ENCODE data around the gene PARD6G.
"Not testable (repeated sequence)": the region's sequence is repeated elsewhere in the genome, so short reads cannot be mapped to it uniquely, and the experiment has no call there.

The PARD6G gene, protein sequence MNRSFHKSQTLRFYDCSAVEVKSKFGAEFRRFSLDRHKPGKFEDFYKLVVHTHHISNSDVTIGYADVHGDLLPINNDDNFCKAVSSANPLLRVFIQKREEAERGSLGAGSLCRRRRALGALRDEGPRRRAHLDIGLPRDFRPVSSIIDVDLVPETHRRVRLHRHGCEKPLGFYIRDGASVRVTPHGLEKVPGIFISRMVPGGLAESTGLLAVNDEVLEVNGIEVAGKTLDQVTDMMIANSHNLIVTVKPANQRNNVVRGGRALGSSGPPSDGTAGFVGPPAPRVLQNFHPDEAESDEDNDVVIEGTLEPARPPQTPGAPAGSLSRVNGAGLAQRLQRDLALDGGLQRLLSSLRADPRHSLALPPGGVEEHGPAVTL

DNA sequence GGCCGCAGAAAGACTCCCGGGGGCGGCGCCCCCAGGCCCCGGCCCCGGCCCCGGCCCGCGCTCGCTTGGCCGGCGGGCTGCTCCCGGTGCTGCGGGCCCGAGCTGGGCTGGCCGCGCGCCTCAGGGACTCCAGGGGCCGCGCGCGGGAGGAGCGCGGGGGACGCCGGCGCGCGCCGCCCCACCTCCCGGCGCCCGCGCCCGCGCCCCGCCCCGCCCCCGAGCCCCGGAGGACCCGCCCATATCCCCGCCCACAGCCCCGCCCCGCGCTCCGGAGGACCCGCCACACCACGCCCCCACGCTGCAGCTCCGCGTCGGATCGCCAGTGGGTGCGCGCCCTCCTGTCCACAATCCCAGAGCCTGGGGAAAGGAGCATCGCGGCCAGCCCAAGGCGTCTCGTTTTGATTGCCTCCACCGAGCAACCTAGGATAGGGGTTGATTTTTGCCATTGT lies at the start of gene PARD6G:
TSS of gene PARD6G (minus strand) at position 122 of the 449 bp plus-strand sequence. CDS start 166 bp downstream, outside the sequence.
- DNase-seq (ENCODE audit: low spot score) = peak; percentile 46

DNA sequence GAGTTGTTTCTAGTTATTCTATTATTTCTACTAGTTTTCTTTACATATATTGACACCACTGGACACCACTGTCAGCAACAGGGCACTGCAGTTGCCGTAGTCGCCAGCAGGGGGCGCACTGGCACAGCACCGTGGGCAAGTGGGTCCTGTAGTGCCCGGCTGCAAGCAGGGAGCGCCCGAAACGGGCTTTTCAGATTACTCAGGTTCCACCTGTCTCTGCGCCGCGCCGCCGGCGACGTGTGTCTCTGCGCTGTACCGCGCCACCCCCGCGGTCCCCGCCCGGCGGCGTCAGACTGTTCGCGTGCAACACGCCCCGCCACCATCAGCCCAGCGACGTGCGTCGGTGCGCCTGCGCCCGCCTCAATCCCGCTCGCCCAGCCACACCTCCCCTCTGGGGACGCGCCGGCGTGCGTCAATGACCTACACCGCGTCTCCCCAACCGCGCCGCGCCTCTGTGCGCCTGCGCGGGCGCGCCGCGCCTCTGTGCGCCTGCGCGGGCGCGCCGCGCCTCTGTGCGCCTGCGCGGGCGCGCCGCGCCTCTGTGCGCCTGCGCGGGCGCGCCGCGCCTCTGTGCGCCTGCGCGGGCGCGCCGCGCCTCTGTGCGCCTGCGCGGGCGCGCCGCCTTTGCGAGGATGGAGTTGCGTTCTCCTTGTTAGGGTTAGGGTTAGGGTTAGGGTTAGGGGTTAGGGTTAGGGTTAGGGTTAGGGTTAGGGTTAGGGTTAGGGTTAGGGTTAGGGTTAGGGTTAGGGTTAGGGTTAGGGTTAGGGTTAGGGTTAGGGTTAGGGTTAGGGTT lies 15.1 kb upstream of the PARD6G start:
- DNase-seq (ENCODE audit: low spot score) = not testable (repeated sequence)

DNA sequence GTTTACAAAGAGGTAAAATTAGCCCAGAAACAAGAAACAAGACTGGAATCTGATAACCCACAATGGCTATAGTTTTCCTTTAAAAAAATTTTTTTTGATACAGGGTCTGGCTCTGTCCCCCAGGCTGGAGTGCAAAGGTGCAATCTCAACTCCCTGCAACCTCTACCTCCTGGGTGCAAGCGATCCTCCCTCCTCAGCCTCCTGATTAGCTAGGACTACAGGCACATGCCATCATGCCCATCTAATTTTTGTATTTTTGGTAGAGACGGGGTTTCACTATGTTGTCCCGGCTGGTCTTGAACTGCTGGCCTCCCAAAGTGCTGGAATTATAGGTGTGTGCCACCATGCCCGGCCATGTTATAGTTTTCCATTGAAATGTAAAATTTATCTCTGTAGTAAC lies 12.3 kb upstream of the PARD6G start:
- no peak for DNase-seq (ENCODE audit: low spot score)

DNA sequence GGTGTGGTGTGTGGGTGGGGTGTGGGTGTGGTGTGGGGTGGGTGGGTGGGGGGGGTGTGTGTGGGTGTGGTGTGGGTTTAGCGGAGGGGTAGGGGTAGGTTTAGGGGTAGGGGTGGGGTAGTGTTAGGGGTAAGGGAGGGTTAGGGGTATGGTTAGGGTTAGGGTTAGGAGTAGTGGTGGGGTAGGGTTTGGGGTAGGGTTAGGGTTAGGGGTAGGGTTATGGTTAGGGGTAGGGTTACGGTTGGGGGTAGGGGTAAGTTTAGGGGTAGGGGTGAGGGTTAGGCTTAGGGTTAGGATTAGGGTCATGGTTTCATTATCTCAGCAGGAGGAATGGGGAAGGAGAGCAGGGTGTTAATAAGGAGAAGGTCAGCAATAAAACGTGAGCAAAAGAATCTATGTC lies 11.3 kb upstream of the PARD6G start:
- DNase-seq (ENCODE audit: low spot score) = no peak

DNA sequence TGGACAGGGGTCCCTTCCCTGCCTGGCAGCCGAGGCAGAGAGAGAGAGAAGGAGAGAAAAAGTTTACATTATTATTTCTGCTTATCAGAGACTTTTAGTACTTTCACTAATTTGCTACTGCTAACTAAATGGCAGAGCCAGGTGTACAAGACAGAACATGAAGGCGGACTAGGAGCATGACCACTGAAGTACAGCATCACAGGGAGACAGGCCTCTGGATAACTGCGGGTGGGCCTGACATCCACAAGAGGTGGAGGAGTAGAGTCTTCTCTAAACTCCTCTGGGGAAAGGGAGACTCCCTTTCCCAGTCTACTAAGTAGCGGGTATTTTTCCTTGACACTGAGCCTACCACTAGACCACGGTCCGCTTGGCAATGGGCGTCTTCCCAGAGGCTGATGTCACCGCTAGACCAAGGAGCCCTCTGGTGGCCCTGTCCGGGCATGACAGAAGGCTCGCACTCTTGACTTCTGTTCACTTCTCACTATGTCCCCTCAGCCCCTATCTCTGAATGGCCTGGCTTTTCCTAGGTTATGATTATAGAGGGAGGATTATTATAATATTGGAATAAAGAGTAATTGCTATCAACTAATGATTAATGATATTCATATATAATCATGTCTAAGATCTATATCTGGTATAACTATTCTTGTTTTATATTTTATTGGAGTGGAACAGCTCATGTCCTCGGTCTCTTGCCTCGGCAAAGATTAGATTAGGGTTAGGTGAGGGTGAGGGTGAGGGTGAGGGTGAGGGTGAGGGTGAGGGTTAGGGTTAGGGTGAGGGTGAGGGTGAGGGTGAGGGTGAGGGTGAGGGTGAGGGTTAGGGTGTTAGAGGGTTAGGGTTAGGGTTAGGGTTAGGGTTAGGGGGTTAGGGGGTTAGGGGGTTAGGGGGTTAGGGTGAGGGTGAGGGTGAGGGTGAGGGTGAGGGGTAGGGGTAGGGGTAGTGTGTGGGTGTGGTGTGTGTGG lies 10.5 kb upstream of the PARD6G start:
- DNase-seq (ENCODE audit: low spot score) = peak; percentile 64

DNA sequence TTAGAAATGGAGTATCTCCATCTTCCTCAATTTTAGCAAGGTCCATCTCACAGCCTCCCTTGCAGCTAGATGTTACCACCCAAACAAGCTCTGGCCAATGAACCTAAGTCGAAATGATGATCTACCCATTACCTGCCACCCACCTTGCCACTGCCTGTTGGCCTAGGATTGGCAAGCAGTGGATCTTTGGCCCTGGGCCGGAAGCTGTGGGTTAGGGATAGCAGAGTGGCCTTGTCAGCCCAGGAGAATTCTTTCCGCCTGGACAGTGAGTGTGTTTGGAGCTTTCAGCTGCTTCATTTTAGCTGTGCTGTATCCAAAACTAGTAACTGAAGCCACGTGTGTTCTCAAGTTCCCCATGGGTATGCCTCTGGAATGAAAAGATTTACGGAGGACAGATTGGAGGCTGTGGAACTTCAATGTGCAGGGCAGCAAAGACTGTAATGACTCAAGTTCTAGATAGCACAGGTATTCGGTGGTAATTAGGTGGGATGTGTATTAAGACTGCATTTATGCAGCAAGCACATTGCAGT lies 7.7 kb upstream of the PARD6G start:
- no peak for DNase-seq (ENCODE audit: low spot score)

DNA sequence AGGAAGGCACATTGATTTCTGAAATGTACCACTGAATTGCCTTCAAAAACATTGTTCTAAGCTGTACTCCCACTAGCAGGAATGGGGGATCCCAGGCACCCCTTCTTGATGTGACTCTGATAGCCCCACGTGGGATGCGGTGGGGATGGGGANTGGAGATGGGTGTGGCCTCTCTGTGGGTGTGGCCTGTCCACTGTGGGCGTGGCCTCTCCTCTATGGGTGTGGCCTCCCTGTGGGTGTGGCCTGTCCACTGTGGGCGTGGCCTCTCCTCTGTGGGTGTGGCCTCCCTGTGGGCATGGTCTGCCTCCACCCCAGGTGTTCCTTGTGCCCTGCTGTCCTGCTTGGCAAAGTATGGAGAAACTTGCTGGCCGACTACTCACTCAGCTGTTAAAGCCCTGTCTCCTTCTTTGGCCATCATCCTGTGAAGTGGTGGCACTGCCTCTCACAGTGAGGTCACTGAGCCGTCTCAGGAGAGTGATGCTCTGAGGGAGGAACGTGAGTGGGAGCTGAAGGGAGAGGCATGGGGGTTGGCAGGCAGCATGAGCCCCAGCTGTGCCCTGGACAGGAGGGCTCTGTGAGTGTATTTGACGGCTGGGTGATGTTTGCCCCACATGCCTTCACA lies 6.7 kb upstream of the PARD6G start:
- no peak for DNase-seq (ENCODE audit: low spot score)

DNA sequence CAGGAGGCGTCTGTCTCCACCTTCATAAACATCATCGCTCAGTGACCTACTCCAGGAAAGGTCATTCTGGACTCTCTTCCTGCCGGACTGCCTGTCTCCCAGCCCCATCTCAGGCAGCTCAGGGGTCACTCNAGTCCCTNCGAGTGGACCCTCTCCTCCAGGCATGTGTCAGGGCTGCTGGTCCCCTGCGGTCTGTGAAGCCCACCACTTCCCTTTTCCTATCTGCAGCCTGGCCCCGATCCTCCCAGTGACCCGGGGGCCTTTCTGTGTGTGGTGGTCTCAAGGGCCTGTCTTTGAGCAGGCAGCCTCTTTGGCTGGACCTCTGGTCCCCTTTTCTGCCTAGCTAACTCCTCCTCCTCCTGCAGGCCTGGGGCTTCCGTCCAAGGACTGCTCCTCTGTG lies 5.9 kb upstream of the PARD6G start:
- DNase-seq (ENCODE audit: low spot score) = no peak

DNA sequence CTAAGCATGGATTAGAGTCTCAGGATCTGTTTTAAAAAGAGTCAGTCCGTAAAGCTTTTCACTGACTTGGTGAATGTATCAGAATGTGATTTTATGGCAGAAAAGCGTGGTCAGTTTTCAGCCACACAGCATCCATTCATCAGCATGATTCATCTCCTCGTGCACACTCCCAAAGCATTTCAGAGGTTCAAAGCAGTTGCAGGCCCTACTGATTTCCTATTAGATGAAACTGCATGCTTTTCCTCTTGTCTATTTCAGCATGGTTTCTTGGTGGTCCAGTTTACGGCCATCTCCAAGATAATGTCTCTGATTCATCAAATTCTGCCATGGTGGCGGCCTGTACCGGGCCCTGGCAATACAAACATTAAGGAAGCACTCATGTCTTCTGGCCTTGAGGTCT lies 4.8 kb upstream of the PARD6G start:
- no peak for DNase-seq (ENCODE audit: low spot score)

DNA sequence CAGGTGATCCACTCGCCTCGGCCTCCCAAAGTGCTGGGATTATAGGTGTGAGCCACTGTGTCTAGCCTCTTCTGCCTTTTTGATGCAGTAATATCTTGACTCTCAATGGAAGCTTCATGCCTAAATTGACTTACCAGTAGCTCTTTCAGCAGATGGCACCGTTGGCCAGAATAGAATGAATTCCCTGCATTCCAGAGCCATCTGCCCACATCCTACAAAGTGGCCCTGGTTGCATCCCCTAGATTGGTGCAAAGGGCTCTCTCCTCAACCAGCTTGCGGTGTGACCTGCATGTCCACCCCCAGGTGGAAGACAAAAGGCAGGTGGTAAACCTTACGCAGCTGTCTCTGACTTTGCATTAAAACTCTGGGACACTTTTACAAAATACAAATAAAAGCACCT lies 4.4 kb upstream of the PARD6G start:
- DNase-seq (ENCODE audit: low spot score) = no peak

DNA sequence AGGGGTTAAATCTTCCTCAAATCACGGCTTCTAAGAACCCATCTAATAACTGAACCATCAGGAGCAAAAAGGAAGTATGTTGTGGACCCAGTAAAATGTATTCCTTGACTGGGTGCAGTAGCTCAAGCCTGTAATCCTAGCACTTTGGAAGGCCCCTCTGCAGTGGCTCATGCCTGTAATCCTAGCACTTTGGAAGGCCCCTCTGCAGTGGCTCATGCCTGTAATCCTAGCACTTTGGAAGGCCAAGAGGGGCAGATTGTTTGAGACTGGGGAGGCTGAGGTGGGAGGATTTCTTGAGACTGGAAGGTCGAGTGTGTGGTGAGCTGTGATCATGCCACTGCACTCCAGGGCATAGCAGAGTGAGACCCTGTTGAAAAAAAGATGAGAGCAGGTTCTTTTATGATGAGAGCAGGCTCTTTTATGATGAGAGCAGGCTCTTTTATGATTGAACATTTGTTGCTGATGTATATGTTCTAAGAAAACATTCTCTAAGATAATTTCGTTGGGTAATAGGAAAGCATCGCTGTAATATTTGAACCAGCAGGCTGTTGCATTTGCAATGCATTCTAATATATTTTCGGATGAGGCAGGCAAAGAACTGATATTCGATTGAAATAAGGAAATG lies 3.5 kb upstream of the PARD6G start:
- DNase-seq (ENCODE audit: low spot score) = no peak

DNA sequence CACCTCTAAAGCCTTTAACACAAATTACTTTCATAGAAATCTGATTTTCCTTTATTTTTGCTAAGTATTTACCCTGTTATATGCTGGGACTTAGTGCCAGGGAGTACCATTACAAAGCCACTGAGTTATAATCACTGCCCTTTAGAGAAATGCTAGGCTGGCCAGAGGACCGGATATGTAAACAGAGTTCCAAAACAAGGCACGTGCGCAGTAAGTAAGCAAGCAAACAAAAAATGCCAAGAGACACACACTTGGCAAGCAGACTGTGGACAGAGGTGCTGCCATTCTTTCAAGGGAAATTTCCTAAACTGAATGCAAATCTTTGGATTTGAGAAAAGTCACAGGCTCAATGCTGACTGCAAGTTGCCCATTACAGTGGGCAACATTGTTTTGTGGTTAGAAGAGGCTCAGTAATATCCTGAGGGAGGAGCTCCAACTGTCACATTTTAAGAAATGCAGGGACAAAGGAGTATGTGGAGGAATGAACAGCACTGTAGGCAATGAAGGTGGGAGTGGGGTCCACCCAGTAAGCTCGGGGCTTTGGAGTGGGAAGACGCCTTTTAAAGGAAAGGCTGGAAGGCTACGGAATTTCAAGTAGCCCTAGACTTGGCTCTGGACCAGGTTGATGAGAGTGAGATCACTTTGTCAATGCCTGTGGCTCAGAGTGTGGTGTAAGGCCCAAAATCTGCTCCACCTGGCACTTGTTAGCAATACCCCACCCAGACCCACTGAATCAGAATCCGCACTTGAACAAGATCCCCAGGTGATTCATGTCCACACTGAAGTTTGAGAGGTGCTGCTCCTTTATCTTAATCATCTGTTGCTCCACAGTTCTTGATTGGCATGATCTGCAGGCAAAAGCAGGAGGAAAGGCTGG lies 2.1 kb upstream of the PARD6G start:
- DNase-seq (ENCODE audit: low spot score) = no peak

DNA sequence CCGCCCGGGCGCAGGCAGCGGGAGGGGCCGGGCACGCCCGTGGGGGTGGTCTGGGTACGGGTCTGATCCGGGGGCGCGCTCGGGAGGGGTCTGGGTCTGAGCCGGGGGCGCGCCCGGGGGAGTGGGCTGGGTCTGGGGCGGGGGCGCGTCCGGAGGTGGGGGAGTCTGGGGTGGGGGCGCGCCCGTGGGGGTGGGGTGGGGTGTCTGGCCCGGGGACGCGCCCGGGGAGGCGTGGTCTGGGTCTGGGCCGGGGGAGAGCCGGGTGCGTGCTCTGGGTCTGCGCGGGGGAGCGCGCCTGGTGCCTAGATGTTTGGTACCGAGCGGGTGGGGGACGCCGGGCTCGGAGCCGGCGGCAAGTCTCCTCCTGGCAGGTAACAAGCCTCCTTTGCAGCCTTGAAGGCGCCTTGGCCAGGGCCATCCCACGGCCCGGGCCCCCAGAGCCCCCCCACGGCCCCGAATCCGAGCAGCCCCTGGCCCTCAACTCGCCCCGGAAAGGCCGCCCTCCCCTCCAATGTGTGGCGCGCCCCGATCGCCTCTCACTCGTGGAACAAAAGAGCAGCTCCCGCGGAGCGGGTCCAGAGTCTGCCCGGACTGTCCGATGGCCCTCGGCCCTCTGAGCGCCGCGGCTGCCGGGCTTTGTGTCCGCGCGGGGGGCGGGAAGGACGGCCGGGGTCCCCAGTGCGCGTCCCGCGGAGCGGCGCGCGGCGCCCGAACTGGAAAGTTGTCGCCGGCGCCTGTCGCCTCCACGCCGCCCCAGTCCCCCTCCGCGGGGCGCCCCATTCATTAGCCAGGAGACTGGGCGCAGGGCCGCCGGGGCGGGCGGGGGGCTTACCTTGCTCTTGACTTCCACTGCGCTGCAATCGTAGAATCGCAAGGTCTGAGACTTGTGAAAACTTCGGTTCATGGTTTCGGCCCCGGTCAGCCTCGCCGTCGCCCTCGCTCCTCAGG lies 595 bp downstream of the PARD6G start:
- no peak for DNase-seq (ENCODE audit: low spot score)

DNA sequence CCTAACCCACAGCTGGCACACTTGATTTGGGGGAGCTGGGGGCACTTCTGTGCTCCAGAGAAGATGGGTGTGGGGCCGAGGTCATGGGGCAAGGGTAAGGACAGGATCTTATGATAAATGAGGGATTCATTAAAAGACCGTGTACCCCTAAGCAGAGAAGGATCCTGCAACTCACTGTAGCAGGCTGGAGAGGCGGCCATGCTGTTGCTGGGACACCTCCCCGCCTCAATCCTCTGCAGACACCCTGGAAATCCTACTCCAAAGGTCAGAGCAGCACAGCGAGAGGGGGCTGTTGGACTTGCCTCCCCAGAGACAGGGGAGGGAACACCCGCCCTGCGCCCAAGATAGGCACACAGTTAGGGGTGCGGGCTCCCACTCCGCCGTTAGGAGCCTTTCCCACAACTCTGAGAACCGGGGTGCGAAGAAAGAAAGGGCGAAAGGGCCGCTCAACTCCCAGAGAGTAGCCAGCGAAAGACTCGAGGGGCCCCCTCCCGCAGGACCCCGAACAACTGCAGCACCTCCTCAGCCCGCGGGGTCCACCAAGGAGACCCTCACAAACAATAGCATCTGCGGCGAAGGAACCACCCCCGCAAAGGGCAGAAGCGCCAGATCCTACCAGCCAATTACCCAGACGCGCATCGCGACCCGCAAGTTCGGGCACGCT lies 1.4 kb downstream of the PARD6G start:
- no peak for DNase-seq (ENCODE audit: low spot score)

DNA sequence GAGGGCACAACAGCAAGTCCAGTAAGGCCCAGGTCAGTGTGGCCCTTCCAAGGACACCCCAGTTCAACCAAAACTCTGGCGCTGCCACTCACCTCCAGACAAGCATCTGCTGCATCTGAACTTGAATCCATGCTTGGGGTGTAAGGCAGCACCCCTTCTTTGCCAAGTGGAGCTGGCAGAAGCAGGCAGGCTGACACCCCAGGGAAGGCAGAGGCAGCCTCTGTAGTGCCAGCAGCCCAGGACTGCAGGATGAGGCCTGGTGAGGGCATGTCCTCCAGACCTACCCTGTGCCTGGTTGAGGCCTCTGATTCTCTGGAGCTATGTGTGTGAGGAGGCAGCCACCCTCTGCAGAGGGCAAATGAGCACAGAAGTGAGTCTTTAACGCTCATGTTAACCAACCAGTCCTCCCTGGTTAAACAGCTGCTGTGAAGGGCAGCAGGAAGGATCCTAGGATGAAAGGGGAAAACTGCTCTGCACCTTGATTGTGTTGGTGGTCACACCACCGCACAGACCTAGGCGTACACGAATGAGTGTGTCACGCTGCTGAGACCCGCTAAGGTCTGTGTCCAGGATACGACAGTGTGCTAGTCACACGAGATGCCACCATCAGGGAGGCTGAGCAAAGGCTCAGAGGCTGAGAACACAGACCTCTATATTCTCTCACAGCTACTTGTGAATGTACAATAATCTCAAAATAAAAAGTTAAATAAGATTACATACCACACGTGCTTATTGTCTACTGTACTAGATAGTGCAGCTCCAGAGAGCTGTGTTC lies 2.2 kb downstream of the PARD6G start:
- DNase-seq (ENCODE audit: low spot score) = no peak

DNA sequence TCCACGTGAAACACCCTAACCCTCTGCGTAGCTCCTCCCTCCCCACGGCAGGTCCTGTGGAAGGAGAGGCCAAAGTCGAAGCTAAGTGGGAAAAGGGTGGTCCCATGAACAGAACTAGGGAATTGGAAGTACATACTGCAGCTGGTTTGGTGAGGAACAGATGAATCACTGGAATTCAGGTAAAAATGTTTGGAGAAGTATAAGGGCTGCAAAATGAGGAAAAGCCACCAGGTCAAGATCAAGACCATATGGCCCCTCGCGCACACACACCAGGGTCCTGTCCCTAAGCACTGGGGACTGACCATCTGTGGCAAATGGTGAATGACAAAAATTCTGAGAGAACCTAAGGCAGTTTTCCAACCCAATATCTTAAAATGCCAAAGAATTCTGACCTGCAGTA lies 3.1 kb downstream of the PARD6G start:
- DNase-seq (ENCODE audit: low spot score) = no peak

DNA sequence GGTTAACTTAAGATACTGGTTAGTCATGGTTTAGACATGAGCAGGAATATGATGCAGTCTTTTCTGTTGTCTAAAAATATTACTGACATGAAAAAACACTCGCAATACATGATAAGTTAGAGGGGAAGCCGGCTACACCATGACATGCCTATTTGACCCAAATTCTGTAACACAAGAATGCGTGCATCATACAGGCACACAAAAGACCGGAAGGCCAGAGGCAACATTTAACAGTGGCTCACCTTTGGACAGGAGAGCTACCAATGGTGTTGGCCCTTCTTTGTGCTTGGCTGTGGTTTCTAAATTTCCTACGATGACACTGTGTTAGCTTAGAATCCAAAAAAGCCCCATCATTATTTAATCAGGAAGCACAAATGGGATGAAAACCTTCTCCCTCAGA lies 4.1 kb downstream of the PARD6G start:
- DNase-seq (ENCODE audit: low spot score) = no peak
